K562 (cell line): ENCODE measurements around the gene GJA9. TPM values are rescaled to one million over a fixed set of nuclear protein-coding genes. Genes with fewer than 3 reads are reported as not detected.

Experiments
- C11orf30 ChIP-seq: fragments of 450-650 bp; IDR thresholded peaks from 2 replicates; pipeline ENCODE4 v1.6.1; 2016; ENCODE audit warnings: low read depth, mild to moderate bottlenecking
- CHCHD3 ChIP-seq: fragments of 250-450 bp; sonication (Bioruptor Pico); IDR thresholded peaks from 2 replicates; pipeline ENCODE4 v2.1.2; 2022; ENCODE audit warnings: mild to moderate bottlenecking
- CSDE1 ChIP-seq, 2 experiments: fragments of 450-650 bp; IDR thresholded peaks; 2 replicates each; pipeline ENCODE4 v1.6.1; 2016; ENCODE audit warnings: mild to moderate bottlenecking in 1 of 2
- DIDO1 ChIP-seq: fragments of 450-650 bp; IDR thresholded peaks from 2 replicates; pipeline ENCODE4 v1.6.1; 2016; ENCODE audit warnings: low read depth, missing biosample characterization, missing genetic modification characterization
- ELF4 ChIP-seq: fragments of 450-650 bp; formaldehyde crosslinking; IDR thresholded peaks from 2 replicates; pipeline ENCODE4 v1.4.0; 2022; ENCODE audit warnings: missing genetic modification characterization
- GABPB1 ChIP-seq: sonication (generic); formaldehyde crosslinking; IDR thresholded peaks from 2 replicates; pipeline ENCODE4 v1.8.0; 2022; ENCODE audit warnings: mild to moderate bottlenecking, missing genetic modification reagents
- HMG20B ChIP-seq: fragments of 250-450 bp; sonication (Bioruptor Pico); IDR thresholded peaks from 2 replicates; pipeline ENCODE4 v1.5.0; 2021; ENCODE audit warnings: mild to moderate bottlenecking
- IFI16 ChIP-seq: fragments of 250-450 bp; sonication (Bioruptor Pico); IDR thresholded peaks from 2 replicates; pipeline ENCODE4 v2.1.2; 2022; ENCODE audit warnings: mild to moderate bottlenecking, inconsistent platforms
- KLF1 ChIP-seq: fragments of 450-650 bp; IDR thresholded peaks from 2 replicates; pipeline ENCODE4 v1.6.1; 2016; ENCODE audit warnings: missing genetic modification characterization, missing compliant biosample characterization
- KLF10 ChIP-seq: fragments of 250-450 bp; sonication (Bioruptor Pico); IDR thresholded peaks from 2 replicates; pipeline ENCODE4 v1.6.1; 2021; ENCODE audit warnings: matching md5 sums
- KLF13 ChIP-seq: fragments of 450-650 bp; IDR thresholded peaks from 2 replicates; pipeline ENCODE4 v1.6.1; 2016; ENCODE audit warnings: missing genetic modification characterization, low read depth, mild to moderate bottlenecking, missing compliant biosample characterization, moderate library complexity, borderline replicate concordance
- MECOM ChIP-seq: fragments of 250-450 bp; sonication (Bioruptor Pico); IDR thresholded peaks from 2 replicates; pipeline ENCODE4 v1.8.0; 2022; ENCODE audit warnings: inconsistent platforms
- NFRKB ChIP-seq: fragments of 450-650 bp; IDR thresholded peaks from 2 replicates; pipeline ENCODE4 v1.6.1; 2016; ENCODE audit warnings: low read depth
- SNIP1 ChIP-seq: fragments of 450-650 bp; IDR thresholded peaks from 2 replicates; pipeline ENCODE4 v1.7.1; 2017; ENCODE audit warnings: low read depth, mild to moderate bottlenecking
- TCF3 ChIP-seq: sonication (generic); formaldehyde crosslinking; IDR thresholded peaks from 2 replicates; pipeline ENCODE4 v1.4.0; 2020; ENCODE audit warnings: mild to moderate bottlenecking, missing genetic modification reagents
- TFAM ChIP-seq: fragments of 250-450 bp; sonication (Bioruptor Pico); conservative IDR thresholded peaks from 2 replicates; pipeline ENCODE4 v1.5.0; 2021; ENCODE audit warnings: mild to moderate bottlenecking, moderate library complexity
- U2AF1 ChIP-seq: fragments of 200-400 bp; formaldehyde crosslinking; optimal IDR thresholded peaks from 2 replicates; pipeline ENCODE3; 2017; ENCODE audit warnings: mild to moderate bottlenecking, low read depth, low read length, moderate library complexity
- ZC3H8 ChIP-seq: fragments of 450-650 bp; IDR thresholded peaks from 2 replicates; pipeline ENCODE4 v1.6.1; 2017
- ZNF586 ChIP-seq: fragments of 450-650 bp; formaldehyde crosslinking; conservative IDR thresholded peaks from 2 replicates; pipeline ENCODE4 v1.4.0; 2020; ENCODE audit warnings: mild to moderate bottlenecking, moderate library complexity
- ZNF707 ChIP-seq: fragments of 250-450 bp; sonication (Bioruptor Pico); conservative IDR thresholded peaks from 2 replicates; pipeline ENCODE4 v1.8.0; 2022; ENCODE audit warnings: inconsistent platforms, mild to moderate bottlenecking, moderate library complexity
- polyA plus RNA-seq, 8 experiments: library from polyadenylated mRNA; depleted of rRNA in 4 of 8; stranded (reverse) in 5 of 8; unstranded in 3 of 8; fragments of >200 nt; fragmentation: Nextera tagmentation in 2 of 8; fragmentation: Illumina TruSeq in 1 of 8; extraction: Ambion mirVana in 2 of 8; extraction: Trizol in 1 of 8; gene quantifications; 2 replicates each; pipeline versions ENCODE4 v1.2.1 to v1.2.3, GENCODE V29; 2011 to 2014; ENCODE audit warnings: inconsistent platforms in 1 of 8, missing spikeins in 1 of 8
- total RNA-seq, 7 experiments: library from RNA; depleted of rRNA in 6 of 7; stranded (reverse); fragments of >200 nt in 6 of 7; fragmentation: Illumina TruSeq in 2 of 7; extraction: Trizol in 2 of 7; gene quantifications; 2 replicates each; pipeline versions ENCODE4 v1.2.1 to v1.2.3, GENCODE V29; 2011 to 2021; ENCODE audit warnings: low replicate concordance in 1 of 7
- TF ChIP-seq, protein P1 (sequence below): fragments of 450-650 bp; IDR thresholded peaks from 2 replicates; pipeline ENCODE4 v1.6.1; 2016; ENCODE audit warnings: low read depth
- TF ChIP-seq, protein P2 (sequence below): fragments of 250-450 bp; sonication (Bioruptor Pico); IDR thresholded peaks from 2 replicates; pipeline ENCODE4 v1.9.0; 2021; ENCODE audit warnings: mild to moderate bottlenecking, inconsistent platforms

The GJA9 gene
- total and polyA plus RNA-seq, 9 of the 15 experiments (the other 6 are each of a cell fraction or from before 2014, with no cell fraction given): not detected

DNA sequence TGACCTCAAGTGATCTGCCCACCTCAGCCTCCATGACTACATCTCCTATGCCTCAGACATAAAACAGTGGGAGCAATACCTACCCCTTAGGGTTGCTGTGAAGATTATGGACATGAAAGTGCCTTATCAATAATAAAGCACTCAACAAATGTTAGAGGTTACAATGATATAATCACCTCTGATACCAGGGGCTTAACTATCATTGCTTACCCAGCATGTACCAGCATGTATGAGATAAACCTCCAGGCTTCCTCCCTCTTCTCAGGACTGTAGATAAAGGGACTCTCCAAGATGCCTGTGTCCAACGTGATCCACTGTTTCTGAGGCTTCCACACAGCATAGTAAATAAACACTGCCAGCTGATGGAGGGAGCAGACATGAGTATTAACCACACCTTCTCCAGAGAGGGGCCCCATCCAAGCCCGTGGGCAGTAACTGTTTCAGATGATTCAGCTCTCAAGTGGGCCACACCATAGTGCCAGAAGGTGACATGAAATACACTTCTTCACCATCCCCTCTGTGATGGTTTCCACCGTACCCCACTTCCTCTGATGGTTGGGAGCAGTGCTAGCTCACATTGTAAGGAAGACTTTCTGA is 34.1 kb upstream of the GJA9 start (continued):
- TF ChIP-seq DIDO1: no peak
- no peak for TF ChIP-seq U2AF1
- TF ChIP-seq CSDE1 (IDR thresholded peaks at IDR 0.05): no peak
- TF ChIP-seq NFRKB: no peak
- TF ChIP-seq IFI16 (CRISPR knock-in tag): no peak
- no peak for TF ChIP-seq ZNF707 (CRISPR knock-in tag)
- no peak for TF ChIP-seq TFAM (CRISPR knock-in tag)
- no peak; the same call in 1 of the 2 replicates for TF ChIP-seq C11orf30
- no peak for TF ChIP-seq KLF10
- TF ChIP-seq, protein P1, sequence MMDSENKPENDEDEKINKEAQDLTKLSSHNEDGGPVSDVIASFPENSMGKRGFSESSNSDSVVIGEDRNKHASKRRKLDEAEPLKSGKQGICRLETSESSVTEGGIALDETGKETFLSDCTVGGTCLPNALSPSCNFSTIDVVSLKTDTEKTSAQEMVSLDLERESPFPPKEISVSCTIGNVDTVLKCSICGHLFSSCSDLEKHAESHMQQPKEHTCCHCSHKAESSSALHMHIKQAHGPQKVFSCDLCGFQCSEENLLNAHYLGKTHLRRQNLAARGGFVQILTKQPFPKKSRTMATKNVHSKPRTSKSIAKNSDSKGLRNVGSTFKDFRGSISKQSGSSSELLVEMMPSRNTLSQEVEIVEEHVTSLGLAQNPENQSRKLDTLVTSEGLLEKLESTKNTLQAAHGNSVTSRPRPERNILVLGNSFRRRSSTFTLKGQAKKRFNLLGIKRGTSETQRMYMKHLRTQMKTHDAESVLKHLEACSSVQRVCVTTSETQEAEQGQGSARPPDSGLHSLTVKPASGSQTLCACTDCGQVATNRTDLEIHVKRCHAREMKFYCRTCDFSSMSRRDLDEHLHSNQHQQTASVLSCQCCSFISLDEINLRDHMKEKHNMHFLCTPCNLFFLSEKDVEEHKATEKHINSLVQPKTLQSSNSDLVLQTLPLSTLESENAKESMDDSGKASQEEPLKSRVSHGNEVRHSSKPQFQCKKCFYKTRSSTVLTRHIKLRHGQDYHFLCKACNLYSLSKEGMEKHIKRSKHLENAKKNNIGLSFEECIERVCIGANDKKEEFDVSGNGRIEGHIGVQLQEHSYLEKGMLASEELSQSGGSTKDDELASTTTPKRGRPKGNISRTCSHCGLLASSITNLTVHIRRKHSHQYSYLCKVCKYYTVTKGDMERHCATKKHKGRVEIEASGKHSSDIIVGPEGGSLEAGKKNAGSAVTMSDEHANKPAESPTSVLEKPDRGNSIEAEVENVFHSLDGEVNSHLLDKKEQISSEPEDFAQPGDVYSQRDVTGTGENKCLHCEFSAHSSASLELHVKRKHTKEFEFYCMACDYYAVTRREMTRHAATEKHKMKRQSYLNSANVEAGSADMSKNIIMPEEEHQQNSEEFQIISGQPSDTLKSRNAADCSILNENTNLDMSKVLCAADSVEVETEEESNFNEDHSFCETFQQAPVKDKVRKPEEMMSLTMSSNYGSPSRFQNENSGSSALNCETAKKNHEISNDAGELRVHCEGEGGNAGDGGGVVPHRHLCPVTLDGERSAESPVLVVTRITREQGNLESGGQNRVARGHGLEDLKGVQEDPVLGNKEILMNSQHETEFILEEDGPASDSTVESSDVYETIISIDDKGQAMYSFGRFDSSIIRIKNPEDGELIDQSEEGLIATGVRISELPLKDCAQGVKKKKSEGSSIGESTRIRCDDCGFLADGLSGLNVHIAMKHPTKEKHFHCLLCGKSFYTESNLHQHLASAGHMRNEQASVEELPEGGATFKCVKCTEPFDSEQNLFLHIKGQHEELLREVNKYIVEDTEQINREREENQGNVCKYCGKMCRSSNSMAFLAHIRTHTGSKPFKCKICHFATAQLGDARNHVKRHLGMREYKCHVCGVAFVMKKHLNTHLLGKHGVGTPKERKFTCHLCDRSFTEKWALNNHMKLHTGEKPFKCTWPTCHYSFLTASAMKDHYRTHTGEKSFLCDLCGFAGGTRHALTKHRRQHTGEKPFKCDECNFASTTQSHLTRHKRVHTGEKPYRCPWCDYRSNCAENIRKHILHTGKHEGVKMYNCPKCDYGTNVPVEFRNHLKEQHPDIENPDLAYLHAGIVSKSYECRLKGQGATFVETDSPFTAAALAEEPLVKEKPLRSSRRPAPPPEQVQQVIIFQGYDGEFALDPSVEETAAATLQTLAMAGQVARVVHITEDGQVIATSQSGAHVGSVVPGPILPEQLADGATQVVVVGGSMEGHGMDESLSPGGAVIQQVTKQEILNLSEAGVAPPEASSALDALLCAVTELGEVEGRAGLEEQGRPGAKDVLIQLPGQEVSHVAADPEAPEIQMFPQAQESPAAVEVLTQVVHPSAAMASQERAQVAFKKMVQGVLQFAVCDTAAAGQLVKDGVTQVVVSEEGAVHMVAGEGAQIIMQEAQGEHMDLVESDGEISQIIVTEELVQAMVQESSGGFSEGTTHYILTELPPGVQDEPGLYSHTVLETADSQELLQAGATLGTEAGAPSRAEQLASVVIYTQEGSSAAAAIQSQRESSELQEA: no peak
- TF ChIP-seq ELF4 (CRISPR knock-in tag): peak; percentile 65; the same call in 1 of the 2 replicates
- TF ChIP-seq ZC3H8: no peak
- peak; percentile 98 for TF ChIP-seq TCF3 (CRISPR knock-in tag)
- no peak for TF ChIP-seq KLF1 (tag)
- no peak for TF ChIP-seq MECOM (CRISPR knock-in tag)
- no peak for TF ChIP-seq KLF13 (tag)
- TF ChIP-seq CHCHD3: no peak
- TF ChIP-seq GABPB1 (CRISPR knock-in tag): no peak
- TF ChIP-seq HMG20B (CRISPR knock-in tag): no peak
- no peak for TF ChIP-seq ZNF586 (CRISPR knock-in tag)
- TF ChIP-seq, protein P2, sequence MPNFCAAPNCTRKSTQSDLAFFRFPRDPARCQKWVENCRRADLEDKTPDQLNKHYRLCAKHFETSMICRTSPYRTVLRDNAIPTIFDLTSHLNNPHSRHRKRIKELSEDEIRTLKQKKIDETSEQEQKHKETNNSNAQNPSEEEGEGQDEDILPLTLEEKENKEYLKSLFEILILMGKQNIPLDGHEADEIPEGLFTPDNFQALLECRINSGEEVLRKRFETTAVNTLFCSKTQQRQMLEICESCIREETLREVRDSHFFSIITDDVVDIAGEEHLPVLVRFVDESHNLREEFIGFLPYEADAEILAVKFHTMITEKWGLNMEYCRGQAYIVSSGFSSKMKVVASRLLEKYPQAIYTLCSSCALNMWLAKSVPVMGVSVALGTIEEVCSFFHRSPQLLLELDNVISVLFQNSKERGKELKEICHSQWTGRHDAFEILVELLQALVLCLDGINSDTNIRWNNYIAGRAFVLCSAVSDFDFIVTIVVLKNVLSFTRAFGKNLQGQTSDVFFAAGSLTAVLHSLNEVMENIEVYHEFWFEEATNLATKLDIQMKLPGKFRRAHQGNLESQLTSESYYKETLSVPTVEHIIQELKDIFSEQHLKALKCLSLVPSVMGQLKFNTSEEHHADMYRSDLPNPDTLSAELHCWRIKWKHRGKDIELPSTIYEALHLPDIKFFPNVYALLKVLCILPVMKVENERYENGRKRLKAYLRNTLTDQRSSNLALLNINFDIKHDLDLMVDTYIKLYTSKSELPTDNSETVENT: no peak
- no peak for TF ChIP-seq SNIP1
